Smooth muscle cell (in vitro differentiated cells): ENCODE data around the gene TCF20. TPM values are rescaled to one million over a fixed set of nuclear protein-coding genes. Genes with fewer than 3 reads are reported as not detected.

Experiments
- DNase-seq: peaks from one replicate; lab custom pipeline; 2025; ENCODE audit not compliant: unreplicated experiment; lab: John Stamatoyannopoulos, UW
- H2AFZ ChIP-seq: fragments of 200-600 bp; sonication (generic); 2 replicates; pipeline ENCODE4 v1.6.0; 2016; ENCODE audit warnings: antibody characterized with exemption, low read depth, mild to moderate bottlenecking
- H3F3A ChIP-seq: fragments of 200-600 bp; sonication (generic); 2 replicates; pipeline ENCODE4 v1.6.0; 2017; ENCODE audit warnings: antibody characterized with exemption, low read depth
- H3K27ac ChIP-seq: fragments of 200-600 bp; sonication (generic); 2 replicates; pipeline ENCODE4 v1.5.1; 2016; ENCODE audit warnings: low read depth, mild to moderate bottlenecking
- H3K27me3 ChIP-seq: fragments of 200-600 bp; sonication (generic); 2 replicates; pipeline ENCODE4 v1.6.1; 2016; ENCODE audit warnings: low read depth, mild to moderate bottlenecking
- H3K36me3 ChIP-seq: fragments of 200-600 bp; sonication (generic); 2 replicates; pipeline ENCODE4 v1.5.1; 2016; ENCODE audit warnings: low read depth
- H3K4me1 ChIP-seq: fragments of 200-600 bp; sonication (generic); 2 replicates; pipeline ENCODE4 v1.5.1; 2016; ENCODE audit warnings: low read depth
- H3K4me2 ChIP-seq: fragments of 200-600 bp; sonication (generic); 2 replicates; pipeline ENCODE4 v1.6.0; 2016; ENCODE audit warnings: mild to moderate bottlenecking
- H3K4me3 ChIP-seq: fragments of 200-600 bp; sonication (generic); 2 replicates; pipeline ENCODE4 v1.5.1; 2016; ENCODE audit warnings: mild to moderate bottlenecking
- H3K79me2 ChIP-seq: fragments of 200-600 bp; sonication (generic); 2 replicates; pipeline ENCODE4 v1.6.0; 2016; ENCODE audit warnings: low read depth, mild to moderate bottlenecking
- H3K9ac ChIP-seq: fragments of 200-600 bp; sonication (generic); 2 replicates; pipeline ENCODE4 v1.6.0; 2016; ENCODE audit warnings: low read depth
- H3K9me3 ChIP-seq: fragments of 200-600 bp; sonication (generic); replicated peaks from 2 replicates; pipeline ENCODE4 v1.5.1; 2016; ENCODE audit warnings: low read depth
- H4K20me1 ChIP-seq: fragments of 200-600 bp; sonication (generic); 2 replicates; pipeline ENCODE4 v1.6.0; 2016; ENCODE audit warnings: low read depth
- CTCF ChIP-seq: fragments of 200-600 bp; sonication (generic); IDR thresholded peaks from 2 replicates; pipeline ENCODE4 v1.5.1; 2017; ENCODE audit warnings: borderline replicate concordance, mild to moderate bottlenecking, antibody characterized with exemption; ENCODE audit not compliant: insufficient read depth, poor library complexity, severe bottlenecking
- WGBS: methylation state at CpG from one replicate; pipeline ENCODE4 v1.1.7; 2016; ENCODE audit warnings: low lambda C conversion rate; 5-methylcytosine and 5-hydroxymethylcytosine counted together
- polyA plus RNA-seq: library from polyadenylated mRNA; unstranded; fragments of >200 nt; fragmentation: Nextera tagmentation; extraction: Ambion mirVana; gene quantifications from 2 replicates; pipeline ENCODE4 v1.2.1, GENCODE V29; 2016
- total RNA-seq: library from RNA; depleted of rRNA; stranded (reverse); fragments of >200 nt; gene quantifications from 2 replicates; pipeline ENCODE4 v1.2.3, GENCODE V29; 2014

TCF20 gene
- total and polyA plus RNA-seq, 2 experiments from 2014 or later, result 3.7 to 23.3 TPM

- Histone ChIP-seq H3K4me1 (peaks cover 19% of the 10 kb centered on the region), H3K9me3 (no peaks in the 10 kb centered on the region), H3K27me3 (no peaks in the 10 kb centered on the region), H3F3A (peaks cover 4% of the 10 kb centered on the region), H4K20me1 (peaks cover 3% of the 10 kb centered on the region), H3K9ac (no peak overlapping the region), H3K27ac (no peak overlapping the region), H3K79me2 (no peaks in the 10 kb centered on the region), H3K4me3 (no peak overlapping the region), H2AFZ (no peak overlapping the region), H3K36me3 (no peaks in the 10 kb centered on the region), H3K4me2 (no peak overlapping the region)
- TF ChIP-seq CTCF, result no peak
- DNase-seq, result no peak
- 67% methylated on average over 5 of the region's 5 CpGs for WGBS
Measured at GRCh38 chr22:42275970-42276369, 5.5 kb upstream of the TCF20 start.

- no peak overlapping the region for H3K9ac ChIP-seq
- no peaks in the 10 kb centered on the region for H3K9me3 ChIP-seq
- H2AFZ ChIP-seq, result no peak overlapping the region
- H3K36me3 ChIP-seq, result no peaks in the 10 kb centered on the region
- no peaks in the 10 kb centered on the region for H3K79me2 ChIP-seq
- no peak overlapping the region for H3K4me3 ChIP-seq
- no peak for DNase-seq
- H4K20me1 ChIP-seq, result no peaks in the 10 kb centered on the region
- WGBS, result 86% methylated on average over 13 of the region's 13 CpGs
- no peak overlapping the region for H3K4me2 ChIP-seq
- no peaks in the 10 kb centered on the region for H3K27me3 ChIP-seq
- H3F3A ChIP-seq, result peaks cover 4% of the 10 kb centered on the region
- no peak overlapping the region for H3K27ac ChIP-seq
- H3K4me1 ChIP-seq, result peaks cover 19% of the 10 kb centered on the region
- no peak for TF ChIP-seq CTCF
Measured at GRCh38 chr22:42275176-42275575, 4.7 kb upstream of the TCF20 start.

- H3K27me3 ChIP-seq, result no peaks in the 10 kb centered on the region
Measured at GRCh38 chr22:42273855-42274451, 3.5 kb upstream of the TCF20 start.

More at GRCh38 chr22:42273855-42274451, 3.5 kb upstream of the TCF20 start:
- TF ChIP-seq CTCF, result no peak
- H3K27ac ChIP-seq, result no peak overlapping the region
- peaks cover 11% of the 10 kb centered on the region for H3K79me2 ChIP-seq
- no peaks in the 10 kb centered on the region for H3K36me3 ChIP-seq
- no peak overlapping the region for H3K4me3 ChIP-seq
- peaks cover 22% of the 10 kb centered on the region for H3K4me1 ChIP-seq
- no peak overlapping the region for H2AFZ ChIP-seq
- peaks cover 4% of the 10 kb centered on the region for H3F3A ChIP-seq
- DNase-seq, result no peak
- 49% methylated on average over 13 of the region's 13 CpGs for WGBS
- H3K9ac ChIP-seq, result no peak overlapping the region
- H3K9me3 ChIP-seq, result no peaks in the 10 kb centered on the region
- peaks cover 12% of the 10 kb centered on the region for H4K20me1 ChIP-seq
- no peak overlapping the region for H3K4me2 ChIP-seq
